Activated T-helper 17 cell treated with anti-CD3 and anti-CD28 coated beads, Interleukin-2, amount 50 U/mL, for 72 hours (primary cell): ENCODE data around the gene ARPP21. TPM values are rescaled to one million over a fixed set of nuclear protein-coding genes. Genes with fewer than 3 reads are reported as not detected.

Source experiments
- ATAC-seq: fragments of 150-1000 bp; cut with Tn5 transposase; replicated peaks from 2 replicates; pipeline ENCODE4 v1.10.0; 2021; ENCODE audit warnings: mild to moderate bottlenecking, moderate library complexity
- H3K27ac Mint-ChIP-seq: one replicate; pipeline ENCODE4 v1.8.0; 2022; ENCODE audit warnings: mixed read lengths
- H3K27me3 Mint-ChIP-seq: one replicate; pipeline ENCODE4 v1.8.0; 2022; ENCODE audit warnings: mixed read lengths
- H3K36me3 Mint-ChIP-seq: one replicate; pipeline ENCODE4 v1.8.0; 2022; ENCODE audit warnings: low read depth, mild to moderate bottlenecking, mixed read lengths
- H3K4me1 Mint-ChIP-seq: one replicate; pipeline ENCODE4 v1.8.0; 2022; ENCODE audit warnings: mixed read lengths
- H3K4me3 Mint-ChIP-seq: one replicate; pipeline ENCODE4 v1.8.0; 2022; ENCODE audit warnings: mild to moderate bottlenecking, mixed read lengths
- H3K9me3 Mint-ChIP-seq: one replicate; pipeline ENCODE4 v1.8.0; 2022; ENCODE audit warnings: mixed read lengths
- total RNA-seq, 2 donors: library from RNA; stranded (reverse); gene quantifications; one replicate each; pipeline ENCODE4 v1.2.3, GENCODE V29; 2022

ARPP21 gene
- total RNA-seq, 2 donors from 2014 or later: not detected

- H3K4me1 Mint-ChIP-seq: no peaks in the 10 kb centered on the region
- H3K36me3 Mint-ChIP-seq: no peaks in the 10 kb centered on the region
- H3K27ac Mint-ChIP-seq: no peak overlapping the region
- H3K9me3 Mint-ChIP-seq: no peaks in the 10 kb centered on the region
- H3K27me3 Mint-ChIP-seq: no peaks in the 10 kb centered on the region
- H3K4me3 Mint-ChIP-seq: no peak overlapping the region
- ATAC-seq: no peak
These were observed 83.6 kb downstream of the ARPP21 start for GRCh38 chr3:35722902-35723301.

DNA sequence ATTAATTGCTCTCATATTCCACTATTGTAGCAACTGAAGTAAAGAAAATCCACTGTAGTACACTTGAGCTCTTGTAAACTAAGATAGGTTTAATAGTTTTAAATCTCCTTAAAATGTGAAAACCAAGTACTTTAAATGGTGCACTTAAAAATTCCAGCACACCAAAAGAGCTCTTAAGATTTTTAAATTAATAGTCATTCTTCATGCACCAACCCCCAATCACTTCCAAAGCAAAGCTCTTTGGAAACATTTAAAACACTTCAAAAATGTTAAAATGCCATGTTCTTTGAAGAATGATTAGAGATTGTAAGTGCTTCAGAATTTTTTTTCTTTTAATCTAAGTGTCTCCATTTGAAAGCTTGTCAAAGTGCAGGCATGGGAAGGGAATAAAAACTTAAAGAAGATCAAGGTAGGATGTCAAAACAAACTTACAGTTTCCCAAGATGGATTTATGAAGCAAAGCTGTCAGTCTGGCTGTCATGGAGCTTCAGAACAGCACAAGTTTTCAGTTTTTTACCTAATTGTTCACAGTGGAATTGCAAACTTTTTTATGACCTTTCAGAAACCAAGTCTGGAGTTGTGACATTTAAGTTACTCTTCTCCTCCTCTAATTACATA is 84.3 kb downstream of the ARPP21 start:
- Mint-ChIP-seq H3K27ac (no peak overlapping the region), H3K4me3 (no peak overlapping the region), H3K9me3 (no peaks in the 10 kb centered on the region), H3K36me3 (no peaks in the 10 kb centered on the region), H3K27me3 (no peaks in the 10 kb centered on the region), H3K4me1 (no peaks in the 10 kb centered on the region)
- no peak for ATAC-seq

- no peak overlapping the region for H3K27ac Mint-ChIP-seq
- no peaks in the 10 kb centered on the region for H3K27me3 Mint-ChIP-seq
- ATAC-seq: no peak
- H3K4me3 Mint-ChIP-seq: no peak overlapping the region
- no peaks in the 10 kb centered on the region for H3K4me1 Mint-ChIP-seq
- no peaks in the 10 kb centered on the region for H3K36me3 Mint-ChIP-seq
- no peaks in the 10 kb centered on the region for H3K9me3 Mint-ChIP-seq
These were observed 84.8 kb downstream of the ARPP21 start for GRCh38 chr3:35724106-35724505.

GRCh38 chr3:35727179-35727578 is 87.9 kb downstream of the ARPP21 start:
- Mint-ChIP-seq H3K4me1 (no peaks in the 10 kb centered on the region), H3K27ac (no peak overlapping the region), H3K36me3 (no peaks in the 10 kb centered on the region), H3K9me3 (no peaks in the 10 kb centered on the region), H3K27me3 (no peaks in the 10 kb centered on the region), H3K4me3 (no peak overlapping the region)
- ATAC-seq: no peak

DNA sequence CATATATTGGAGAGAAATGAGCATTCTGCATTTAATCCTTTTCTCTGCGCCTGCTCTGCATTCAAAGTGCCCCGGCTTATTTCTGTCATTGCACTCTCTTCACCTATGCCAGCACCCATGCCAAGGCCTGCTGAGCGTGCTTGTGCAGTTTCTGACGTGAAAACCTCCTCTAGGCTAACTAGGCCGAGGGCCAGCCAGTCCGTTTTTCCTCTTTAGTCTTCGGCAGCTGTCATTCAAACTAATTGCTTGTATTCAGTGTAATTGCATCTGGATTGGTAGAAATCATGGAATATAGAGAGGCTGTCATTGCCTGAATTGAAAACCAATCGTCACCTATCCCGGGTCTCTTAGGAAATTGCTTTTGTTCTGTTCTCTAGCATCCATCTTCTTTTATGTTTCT is 94.0 kb downstream of the ARPP21 start:
- H3K9me3 Mint-ChIP-seq: no peaks in the 10 kb centered on the region
- no peaks in the 10 kb centered on the region for H3K36me3 Mint-ChIP-seq
- no peak overlapping the region for H3K27ac Mint-ChIP-seq
- no peaks in the 10 kb centered on the region for H3K4me1 Mint-ChIP-seq
- ATAC-seq: no peak
- no peak overlapping the region for H3K4me3 Mint-ChIP-seq
- no peaks in the 10 kb centered on the region for H3K27me3 Mint-ChIP-seq

GRCh38 chr3:35733864-35734263 is 94.5 kb downstream of the ARPP21 start:
- Mint-ChIP-seq H3K27me3 (no peaks in the 10 kb centered on the region), H3K36me3 (no peaks in the 10 kb centered on the region)

DNA sequence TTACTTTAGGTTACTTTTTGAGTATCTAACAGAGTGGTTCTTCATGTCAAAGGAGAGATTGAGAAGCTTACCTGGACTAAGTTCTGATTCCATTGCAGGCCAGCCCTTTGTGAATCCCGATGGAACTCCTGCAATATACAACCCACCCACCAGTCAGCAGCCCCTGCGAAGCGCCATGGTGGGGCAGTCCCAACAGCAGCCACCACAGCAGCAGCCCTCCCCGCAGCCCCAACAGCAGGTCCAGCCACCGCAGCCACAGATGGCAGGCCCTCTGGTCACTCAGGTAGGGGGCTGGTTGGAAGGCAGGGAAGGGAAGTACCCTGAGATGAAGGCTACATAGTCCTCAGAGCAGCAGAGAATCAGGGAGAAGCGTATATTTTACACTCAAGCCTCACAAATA is 97.8 kb downstream of the ARPP21 start:
- Mint-ChIP-seq H3K9me3 (no peaks in the 10 kb centered on the region), H3K4me3 (no peak overlapping the region), H3K4me1 (no peaks in the 10 kb centered on the region), H3K27me3 (no peaks in the 10 kb centered on the region), H3K36me3 (no peaks in the 10 kb centered on the region), H3K27ac (no peak overlapping the region)
- no peak for ATAC-seq

More at GRCh38 chr3:35733864-35734263, 94.5 kb downstream of the ARPP21 start:
- H3K4me1 Mint-ChIP-seq: no peaks in the 10 kb centered on the region
- H3K9me3 Mint-ChIP-seq: no peaks in the 10 kb centered on the region
- no peak for ATAC-seq
- H3K27ac Mint-ChIP-seq: no peak overlapping the region
- no peak overlapping the region for H3K4me3 Mint-ChIP-seq

DNA sequence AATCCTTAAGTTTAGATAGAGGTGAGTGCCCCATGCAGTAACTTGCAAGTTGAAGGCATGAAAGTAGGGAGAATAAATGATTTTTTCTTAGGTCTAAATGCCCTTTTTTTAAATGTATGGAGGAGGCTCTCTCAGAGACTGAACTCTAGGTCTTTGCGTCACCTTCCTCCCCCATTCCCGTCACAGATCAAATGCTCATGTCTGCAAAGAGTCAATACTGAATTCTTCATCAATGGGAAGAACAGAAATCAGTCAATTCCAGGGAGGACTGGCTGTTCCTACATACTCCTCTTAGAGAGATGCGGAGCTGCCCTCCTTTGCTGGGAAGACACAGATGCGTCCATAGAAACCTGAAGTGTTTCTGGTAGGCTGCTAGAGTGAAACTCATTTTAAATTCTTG is 98.2 kb downstream of the ARPP21 start:
- Mint-ChIP-seq H3K36me3 (no peaks in the 10 kb centered on the region), H3K9me3 (no peaks in the 10 kb centered on the region), H3K27me3 (no peaks in the 10 kb centered on the region), H3K27ac (no peak overlapping the region), H3K4me1 (no peaks in the 10 kb centered on the region), H3K4me3 (no peak overlapping the region)
- no peak for ATAC-seq

DNA sequence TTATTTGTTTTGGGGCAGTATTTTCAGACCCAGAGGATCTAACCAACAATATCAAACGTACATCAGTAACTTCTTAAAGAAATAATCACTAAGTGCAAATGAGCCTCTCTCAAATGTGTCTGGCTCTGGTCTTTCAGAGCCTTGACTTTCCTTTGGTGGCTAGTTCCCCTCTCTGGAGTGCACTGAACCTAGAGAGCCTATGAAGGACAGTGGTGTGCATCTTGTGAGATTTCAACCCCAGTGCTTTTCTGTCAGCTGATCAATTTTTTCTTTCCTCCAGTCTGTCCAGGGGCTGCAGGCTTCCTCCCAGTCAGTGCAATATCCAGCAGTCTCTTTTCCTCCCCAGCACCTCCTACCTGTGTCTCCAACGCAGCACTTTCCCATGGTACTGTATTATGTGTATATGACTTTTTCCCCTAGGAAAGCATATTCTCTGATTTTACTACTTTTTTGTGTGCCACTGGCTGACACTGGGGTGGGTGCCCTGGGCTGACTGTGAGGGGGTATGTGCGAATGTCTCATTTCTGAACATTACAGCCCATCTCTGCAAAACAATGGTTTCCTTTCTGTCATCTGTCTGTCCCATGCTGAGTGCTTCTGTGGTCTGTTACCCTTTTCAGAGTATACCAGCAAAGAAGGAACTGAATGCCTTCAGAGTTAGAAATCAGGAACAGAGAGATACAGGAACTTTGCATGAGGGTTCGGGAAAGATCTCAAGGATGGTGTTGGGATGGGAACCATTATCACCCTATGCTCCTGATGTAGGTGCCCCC is 98.8 kb downstream of the ARPP21 start:
- no peak for ATAC-seq
- no peaks in the 10 kb centered on the region for H3K4me1 Mint-ChIP-seq
- no peaks in the 10 kb centered on the region for H3K27me3 Mint-ChIP-seq
- no peaks in the 10 kb centered on the region for H3K36me3 Mint-ChIP-seq
- H3K9me3 Mint-ChIP-seq: no peaks in the 10 kb centered on the region
- no peak overlapping the region for H3K4me3 Mint-ChIP-seq
- H3K27ac Mint-ChIP-seq: no peak overlapping the region

DNA sequence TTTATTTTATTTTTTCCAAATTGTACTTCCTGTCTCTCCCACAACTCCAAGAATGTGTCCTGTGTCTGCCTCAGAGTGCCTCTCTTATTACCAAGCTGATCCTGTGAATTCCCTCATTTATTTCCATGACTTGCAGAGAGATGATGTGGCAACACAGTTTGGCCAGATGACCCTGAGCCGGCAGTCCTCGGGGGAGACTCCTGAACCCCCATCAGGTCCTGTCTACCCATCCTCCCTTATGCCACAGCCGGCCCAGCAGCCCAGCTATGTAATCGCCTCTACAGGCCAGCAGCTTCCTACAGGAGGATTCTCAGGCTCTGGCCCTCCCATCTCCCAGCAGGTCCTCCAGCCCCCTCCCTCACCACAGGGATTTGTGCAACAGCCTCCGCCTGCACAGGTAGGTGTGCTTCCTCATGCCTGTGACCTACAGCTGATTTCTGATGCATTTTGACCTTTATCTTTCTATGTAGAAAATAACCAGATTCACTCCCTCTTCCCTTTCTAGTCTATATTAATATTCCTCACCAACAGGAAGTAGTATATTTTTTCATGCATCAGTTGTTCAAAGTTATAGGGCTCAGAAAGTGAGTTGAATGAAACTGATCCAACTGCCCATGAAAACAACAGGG is 100.0 kb downstream of the ARPP21 start:
- ATAC-seq: no peak
- H3K36me3 Mint-ChIP-seq: no peaks in the 10 kb centered on the region

GRCh38 chr3:35739964-35740527 is 100.7 kb downstream of the ARPP21 start:
- no peak overlapping the region for H3K4me3 Mint-ChIP-seq
- H3K9me3 Mint-ChIP-seq: no peaks in the 10 kb centered on the region
- no peaks in the 10 kb centered on the region for H3K27me3 Mint-ChIP-seq
- ATAC-seq: no peak
- no peaks in the 10 kb centered on the region for H3K4me1 Mint-ChIP-seq
- H3K36me3 Mint-ChIP-seq: no peaks in the 10 kb centered on the region
- no peak overlapping the region for H3K27ac Mint-ChIP-seq

More for the DNA sequence above, 100.0 kb downstream of the ARPP21 start:
- H3K4me1 Mint-ChIP-seq: no peaks in the 10 kb centered on the region
- no peaks in the 10 kb centered on the region for H3K27me3 Mint-ChIP-seq
- H3K4me3 Mint-ChIP-seq: no peak overlapping the region
- no peak overlapping the region for H3K27ac Mint-ChIP-seq
- no peaks in the 10 kb centered on the region for H3K9me3 Mint-ChIP-seq

GRCh38 chr3:35743218-35743617 is 103.9 kb downstream of the ARPP21 start:
- ATAC-seq: no peak
- Mint-ChIP-seq H3K9me3 (no peaks in the 10 kb centered on the region), H3K4me1 (no peaks in the 10 kb centered on the region), H3K4me3 (no peak overlapping the region), H3K27me3 (no peaks in the 10 kb centered on the region), H3K27ac (no peak overlapping the region), H3K36me3 (no peaks in the 10 kb centered on the region)

GRCh38 chr3:35744419-35744818 is 105.1 kb downstream of the ARPP21 start:
- H3K4me3 Mint-ChIP-seq: no peak overlapping the region
- no peaks in the 10 kb centered on the region for H3K4me1 Mint-ChIP-seq
- H3K27me3 Mint-ChIP-seq: no peaks in the 10 kb centered on the region
- ATAC-seq: no peak
- H3K9me3 Mint-ChIP-seq: no peaks in the 10 kb centered on the region
- H3K36me3 Mint-ChIP-seq: no peaks in the 10 kb centered on the region
- H3K27ac Mint-ChIP-seq: no peak overlapping the region

DNA sequence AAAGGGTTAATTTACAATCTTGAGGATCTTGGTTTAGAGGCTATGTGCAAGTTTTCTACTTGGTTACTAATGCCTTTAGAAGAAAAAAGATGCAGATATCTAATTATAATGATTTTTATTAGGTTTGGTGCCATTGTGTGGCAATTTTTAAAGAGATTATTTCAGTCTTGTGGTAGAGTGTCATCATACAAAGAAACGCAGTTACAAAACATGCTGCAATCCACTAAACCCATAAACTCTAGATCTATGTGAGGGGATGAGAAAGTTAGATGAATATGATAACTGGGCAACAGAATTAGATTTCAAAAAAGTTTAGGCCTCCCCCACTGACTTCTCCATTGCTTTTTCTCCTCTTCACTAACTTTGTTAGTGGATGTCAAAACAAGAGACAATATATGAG is 106.0 kb downstream of the ARPP21 start:
- ATAC-seq: no peak
- no peaks in the 10 kb centered on the region for H3K27me3 Mint-ChIP-seq

More for the DNA sequence above, 106.0 kb downstream of the ARPP21 start:
- Mint-ChIP-seq H3K9me3 (no peaks in the 10 kb centered on the region), H3K36me3 (no peaks in the 10 kb centered on the region), H3K27ac (no peak overlapping the region), H3K4me1 (no peaks in the 10 kb centered on the region), H3K4me3 (no peak overlapping the region)
